Measurements from ENCODE around the gene CPSF3.
"Not testable (repeated sequence)": the region's sequence is repeated elsewhere in the genome, so short reads cannot be mapped to it uniquely, and the experiment has no call there.

Gene CPSF3

DNA sequence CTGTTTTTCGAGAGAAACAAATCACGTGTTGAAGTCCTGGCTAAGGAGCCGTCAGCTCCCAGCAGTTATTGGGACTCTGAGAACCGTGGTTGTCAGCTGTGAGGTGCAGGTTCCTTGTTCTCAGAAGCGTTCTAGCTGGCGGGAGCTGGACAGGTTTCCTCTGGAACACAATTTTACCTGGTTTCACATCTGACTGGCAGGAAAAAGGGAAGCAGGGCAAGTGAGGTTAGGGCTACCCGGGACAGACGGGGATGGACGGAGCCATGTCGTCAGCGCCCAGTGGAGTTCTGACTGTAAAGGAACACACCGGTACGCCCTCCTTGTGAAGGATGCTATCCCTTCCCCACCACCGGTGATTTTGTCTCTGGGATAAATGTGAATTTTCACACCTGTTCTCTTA, 26.3 kb upstream of the CPSF3 start:
- no peak for DNase-seq

GRCh38 chr2:9398251-9398650, 25.2 kb upstream of the CPSF3 start:
- DNase-seq: not testable (repeated sequence)

DNA sequence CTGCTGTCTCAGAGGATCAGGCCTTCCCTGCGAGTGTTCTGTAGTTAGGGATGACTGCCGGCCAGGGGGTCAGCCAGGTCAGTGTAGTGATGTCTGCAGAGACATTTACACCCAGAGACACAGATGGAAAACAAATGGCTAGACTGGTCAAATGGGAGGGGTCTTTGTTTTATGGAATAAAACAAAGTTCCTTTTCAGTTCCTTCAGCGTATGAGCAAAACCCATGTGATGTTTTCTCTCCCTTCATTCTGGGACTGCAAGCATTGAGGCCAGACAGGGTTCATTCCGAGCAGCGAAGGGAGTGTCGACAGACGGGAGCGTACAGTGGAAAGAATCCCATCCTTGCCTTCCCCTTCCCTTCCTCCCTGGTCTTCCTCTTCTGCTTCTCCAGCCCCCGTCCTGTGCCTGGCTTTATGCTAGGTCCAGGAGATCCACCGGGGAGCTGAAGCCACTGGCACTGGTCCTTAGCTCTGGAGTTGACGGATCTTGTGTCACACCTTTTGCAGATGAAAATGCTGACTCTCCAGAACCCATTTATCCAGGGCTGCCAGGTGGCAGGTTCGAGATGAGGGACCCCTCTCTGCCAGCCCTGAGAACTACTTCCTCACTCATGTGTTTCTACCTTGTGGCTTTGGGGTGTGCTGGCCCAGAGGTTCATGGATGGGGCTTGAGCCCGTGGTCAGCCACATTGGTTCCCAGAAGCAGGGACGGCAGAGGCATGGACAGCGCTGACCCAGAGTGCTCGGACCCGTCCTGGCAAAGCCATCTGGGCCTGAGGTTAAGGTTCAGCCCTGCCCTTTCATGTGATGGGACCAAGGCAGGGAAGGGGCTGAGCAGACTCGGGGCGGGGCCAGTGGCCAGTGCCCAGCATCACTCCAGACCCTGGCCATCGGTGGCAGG, 24.3 kb upstream of the CPSF3 start:
- DNase-seq: no peak

DNA sequence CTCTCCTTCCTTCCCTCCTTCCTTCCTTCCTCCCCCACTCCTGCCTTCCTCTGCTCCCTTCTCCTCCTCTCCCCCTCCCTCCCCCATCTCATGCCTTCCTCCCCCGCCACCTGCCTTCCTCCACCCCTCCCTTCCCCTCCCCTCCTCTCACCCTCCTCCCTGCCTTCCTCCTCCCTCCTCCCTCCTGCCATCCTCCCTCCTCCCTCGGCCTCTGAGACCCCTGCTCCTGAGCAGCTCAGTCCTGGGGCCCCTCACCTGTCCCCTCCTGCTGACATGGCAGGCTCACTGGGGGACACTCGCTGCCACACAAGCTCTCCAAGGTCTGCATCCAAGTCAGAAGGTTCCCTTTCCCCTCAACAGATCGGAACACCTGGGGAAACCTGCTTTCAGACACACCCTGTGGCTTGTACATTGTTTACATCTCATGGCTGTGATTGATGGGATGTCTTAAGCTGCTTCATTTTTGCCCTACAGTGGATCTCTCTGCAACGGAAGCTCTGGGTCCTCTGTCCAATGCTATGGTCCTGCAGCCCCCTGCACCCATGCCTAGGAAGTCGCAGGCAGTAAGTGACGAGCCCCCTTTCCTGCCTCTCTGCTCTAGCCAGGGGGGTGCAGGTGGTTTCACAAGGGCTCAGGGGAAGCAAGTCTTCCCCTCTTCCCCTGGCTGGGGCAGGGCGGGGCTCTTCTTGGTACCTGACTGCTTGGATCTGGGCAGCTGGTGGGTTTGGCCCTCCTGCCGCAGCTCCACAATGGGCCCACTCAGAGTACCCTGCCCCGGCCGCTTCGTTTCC, 23.0 kb upstream of the CPSF3 start:
- DNase-seq: no peak

DNA sequence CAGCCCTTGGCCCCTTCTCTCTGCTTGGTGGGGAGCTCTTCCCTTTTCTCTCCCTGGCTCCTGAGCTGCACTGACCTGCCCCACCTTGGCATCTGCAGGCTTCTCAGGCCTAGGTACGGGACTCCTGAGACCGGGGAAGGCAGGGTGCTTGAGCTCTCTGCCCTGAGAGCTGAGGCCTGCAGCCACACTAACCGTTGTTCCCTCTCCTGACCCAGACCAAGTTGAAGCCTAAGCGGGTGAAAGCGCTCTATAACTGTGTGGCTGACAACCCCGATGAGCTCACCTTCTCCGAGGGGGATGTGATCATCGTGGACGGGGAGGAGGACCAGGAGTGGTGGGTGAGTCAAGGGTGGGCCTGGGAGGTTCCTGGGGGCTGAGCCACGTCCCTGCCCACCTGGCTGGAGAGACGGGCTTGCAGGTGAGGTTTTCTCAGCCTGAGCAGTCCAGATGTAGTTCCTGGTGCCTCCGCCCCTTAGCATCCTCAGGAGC, 22.4 kb upstream of the CPSF3 start:
- no peak for DNase-seq

DNA sequence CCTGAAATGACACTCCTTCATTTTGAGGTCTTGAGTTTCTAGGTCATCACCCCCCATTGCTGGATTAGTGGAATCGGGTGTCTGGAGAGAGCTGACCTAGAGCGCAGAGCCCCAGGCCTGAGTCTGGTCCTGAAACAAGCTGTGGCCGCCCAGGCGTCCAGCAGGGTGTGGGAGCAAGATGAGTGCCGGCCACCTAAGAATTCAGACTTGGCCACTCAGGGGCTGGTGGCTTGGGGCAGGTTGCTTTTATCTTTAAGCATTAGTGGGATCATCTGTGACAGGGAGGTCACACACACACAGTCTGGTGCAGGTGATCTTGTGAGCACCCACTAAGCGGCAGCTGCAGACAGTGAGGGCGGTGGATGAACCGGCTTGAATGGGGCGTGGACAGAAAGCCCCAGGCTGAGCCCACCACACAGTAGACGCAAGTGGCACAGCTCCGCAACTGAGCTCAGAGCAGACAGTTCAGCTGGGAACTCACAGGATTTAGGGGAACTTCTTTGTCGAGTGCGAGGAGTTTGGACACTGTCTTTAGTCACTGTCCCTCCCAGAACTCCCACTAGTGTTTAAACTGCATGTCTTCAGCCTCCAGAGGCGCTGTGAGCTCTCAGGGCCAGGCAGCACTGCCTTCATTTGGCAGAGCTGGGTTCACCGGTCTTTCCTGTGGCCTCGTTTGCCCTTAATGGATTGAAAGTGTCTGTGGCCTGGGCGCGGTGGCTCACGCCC, 21.6 kb upstream of the CPSF3 start:
- DNase-seq: no peak

GRCh38 chr2:9403924-9404323, 19.5 kb upstream of the CPSF3 start:
- DNase-seq: no peak

- DNase-seq: no peak
These were observed 19.0 kb upstream of the CPSF3 start for GRCh38 chr2:9404451-9404850.

- no peak for DNase-seq
These were observed 17.8 kb upstream of the CPSF3 start for GRCh38 chr2:9405636-9406035.

- DNase-seq: no peak
These were observed 16.7 kb upstream of the CPSF3 start for GRCh38 chr2:9406529-9407362.

DNA sequence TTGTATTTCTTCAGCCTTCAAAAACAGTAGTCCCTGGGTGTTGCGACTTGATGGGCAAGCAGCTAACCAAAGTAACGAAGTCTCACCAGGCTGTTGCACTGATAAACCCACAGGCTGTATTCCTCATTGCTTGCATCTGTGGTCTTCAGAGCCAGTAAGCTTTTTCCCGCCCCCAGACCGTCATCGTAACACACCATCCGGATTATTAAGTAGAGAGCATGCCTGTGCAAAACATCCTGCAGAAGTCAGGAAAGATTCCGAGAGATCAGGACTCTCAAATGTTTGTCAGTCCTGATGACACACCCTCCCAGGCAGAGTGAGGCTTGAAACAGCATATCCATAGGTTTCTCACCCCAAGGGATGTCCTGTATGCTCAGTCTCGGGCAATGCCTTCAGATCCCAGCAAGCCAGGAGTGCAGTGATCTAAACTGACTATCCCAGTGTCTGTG, 16.1 kb upstream of the CPSF3 start:
- DNase-seq: no peak

GRCh38 chr2:9408641-9409151, 14.8 kb upstream of the CPSF3 start:
- no peak for DNase-seq

- DNase-seq: no peak
These were observed 13.3 kb upstream of the CPSF3 start for GRCh38 chr2:9410108-9410507.

DNA sequence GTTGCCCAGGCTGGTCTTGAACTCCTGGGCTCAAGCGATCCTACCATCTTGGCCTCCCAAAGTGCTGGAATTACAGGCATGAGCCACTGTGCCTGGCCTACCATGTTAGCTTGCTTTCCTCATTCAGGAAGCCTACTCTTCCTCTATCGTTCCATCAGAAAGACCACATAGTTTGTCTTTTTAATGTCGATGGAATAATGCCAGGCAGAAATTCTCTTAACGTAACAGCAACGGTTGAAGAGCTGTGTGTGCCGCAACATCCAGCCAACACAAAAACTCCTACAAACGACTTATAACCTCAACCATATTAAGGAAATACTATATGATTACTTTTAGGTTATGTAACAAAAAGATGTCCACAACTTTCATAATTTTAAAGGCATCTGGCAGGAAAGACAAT, 10.7 kb upstream of the CPSF3 start:
- no peak for DNase-seq

- DNase-seq: no peak
These were observed 7.8 kb upstream of the CPSF3 start for GRCh38 chr2:9415516-9416169.

DNA sequence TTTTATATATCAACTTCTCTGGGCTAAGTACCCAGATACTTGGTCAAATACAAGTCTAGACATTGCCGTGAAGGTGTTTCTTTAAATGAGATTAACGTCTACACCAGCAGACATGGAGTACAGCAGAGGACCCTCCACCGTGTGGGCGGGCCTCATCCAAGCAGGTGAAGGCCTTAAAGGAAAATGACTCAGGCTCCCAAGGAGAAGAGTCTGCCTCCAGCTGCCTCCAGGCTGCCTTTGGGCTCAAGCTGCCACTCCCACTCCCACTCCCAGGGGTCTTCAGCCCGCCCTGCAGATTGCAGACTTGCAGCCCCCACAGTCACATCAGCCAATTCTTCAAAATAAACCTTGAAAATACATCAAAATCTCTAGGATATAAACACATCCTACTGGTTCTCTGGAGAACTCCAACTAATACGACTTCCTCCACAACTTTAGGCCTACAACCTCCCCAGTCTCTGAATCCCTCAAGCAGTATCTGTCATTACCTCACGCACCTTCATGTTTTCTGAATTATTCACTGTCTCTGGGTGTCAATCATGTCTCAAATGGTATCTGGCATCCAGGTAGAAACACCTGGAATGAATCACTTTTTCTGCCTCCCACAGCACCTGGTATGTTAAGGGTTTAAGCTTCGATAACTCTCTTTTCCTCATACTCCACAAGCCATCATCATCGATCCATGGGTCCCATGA, 7.0 kb upstream of the CPSF3 start:
- DNase-seq: no peak

- no peak for DNase-seq
These were observed 6.5 kb upstream of the CPSF3 start for GRCh38 chr2:9416962-9417316.

GRCh38 chr2:9417725-9418124, 5.7 kb upstream of the CPSF3 start:
- no peak for DNase-seq

DNA sequence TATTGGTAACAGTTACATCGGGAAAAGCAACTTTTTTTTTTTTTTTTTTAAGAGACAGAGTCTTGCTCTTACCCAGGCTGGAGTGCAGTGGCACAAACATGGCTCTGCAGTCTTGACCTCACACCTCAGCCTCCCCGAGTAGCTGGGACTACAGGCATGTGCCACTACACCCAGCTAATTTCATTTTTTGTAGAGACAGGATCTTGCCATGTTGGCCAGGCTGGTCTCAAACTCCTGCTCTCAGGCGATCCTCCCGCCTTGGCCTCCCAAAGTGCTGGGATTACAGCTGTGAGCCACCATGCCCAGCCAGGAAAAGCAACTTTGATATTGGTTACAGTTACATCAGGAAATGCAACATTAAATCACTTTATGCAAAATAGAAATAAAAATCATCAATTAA, 4.7 kb upstream of the CPSF3 start:
- DNase-seq: no peak

GRCh38 chr2:9419541-9419940, 3.9 kb upstream of the CPSF3 start:
- no peak for DNase-seq

- no peak for DNase-seq
These were observed 3.0 kb upstream of the CPSF3 start for GRCh38 chr2:9420495-9420894.
